ENCODE results near the gene PTTG1IP. TPM values are rescaled to one million over a fixed set of nuclear protein-coding genes. Genes with fewer than 3 reads are reported as not detected.

Gene PTTG1IP
- total and polyA plus RNA-seq, 2 of the 13 experiments (the other 11 are each of a cell fraction or from before 2014, with no cell fraction given): 161 to 700 TPM

- TF ChIP-seq KIAA2018 (CRISPR knock-in tag; IDR thresholded peaks at IDR 0.05; ENCODE audit: borderline replicate concordance) (no peak), CENPT (CRISPR knock-in tag; IDR thresholded peaks at IDR 0.05; ENCODE audit: low read depth) (no peak)
These were observed 37.0 kb upstream of the PTTG1IP start (continued) for GRCh38 chr21:44910229-44911067.

Data from HepG2 (cell line).